Endothelial cell of umbilical vein (primary cell): ENCODE measurements around the gene CLINT1. TPM values are rescaled to one million over a fixed set of nuclear protein-coding genes. Genes with fewer than 3 reads are reported as not detected.

Experiments
- BruUV-seq: library from RNA; stranded (reverse); fragments of 400-500 nt; replicated peaks from 2 replicates; lab custom pipeline; 2021; lab: Mats Ljungman, UMichigan
- CTCF ChIA-PET: fragments of 300-600, 350-600 bp; sonication (Branson Sonifier 250); formaldehyde crosslinking; loops from one replicate; lab custom pipeline; 2021; ENCODE audit warnings: antibody characterized with exemption, inconsistent platforms; lab: Charles Lee
- POLR2A ChIA-PET: fragments of 300-600, 350-600 bp; sonication (Branson Sonifier 250); formaldehyde crosslinking; loops from one replicate; lab custom pipeline; 2021; ENCODE audit warnings: antibody characterized with exemption, inconsistent platforms; lab: Charles Lee
- DNase-seq: peaks from one replicate; pipeline ENCODE4 v3.0.0-alpha.2; 2011; ENCODE audit warnings: low read depth, low spot score
- FAIRE-seq: peaks from 2 replicates; lab custom pipeline; 2011; peaks lifted over from hg19 to GRCh38; lab: Jason Lieb, UNC
- H2AFZ ChIP-seq: 2 replicates; pipeline ENCODE4 v1.6.0; 2012; ENCODE audit warnings: low read depth, low read length, control low read depth, inconsistent platforms
- H3K27ac ChIP-seq: 2 replicates; pipeline ENCODE4 v1.5.1; 2011; ENCODE audit warnings: low read depth, mild to moderate bottlenecking, control low read depth, low read length, moderate library complexity; ENCODE audit not compliant: insufficient read depth
- H3K27me3 ChIP-seq, 2 experiments: 2 replicates each; pipeline versions ENCODE4 v1.6.0 to v1.6.1; 2011; ENCODE audit warnings: low read length in 2 of 2, mixed read lengths in 1 of 2; ENCODE audit not compliant: control insufficient read depth in 2 of 2, insufficient read depth in 2 of 2
- H3K36me3 ChIP-seq, 2 experiments: 2 replicates in 1 of 2; 3 replicates in 1 of 2; pipeline ENCODE4 v1.5.1; 2011; ENCODE audit warnings: low read length in 2 of 2, mild to moderate bottlenecking in 1 of 2, moderate library complexity in 1 of 2; ENCODE audit not compliant: control insufficient read depth in 2 of 2, insufficient read depth in 2 of 2; ENCODE audit errors: extremely low read depth in 1 of 2
- H3K4me1 ChIP-seq: 3 replicates; pipeline ENCODE4 v1.5.1; 2011; ENCODE audit warnings: mild to moderate bottlenecking, low read length; ENCODE audit not compliant: control insufficient read depth, insufficient read depth; ENCODE audit errors: extremely low read depth
- H3K4me2 ChIP-seq: 2 replicates; pipeline ENCODE4 v1.6.1; 2011; ENCODE audit warnings: low read length, control low read depth, mixed read lengths; ENCODE audit not compliant: insufficient read depth
- H3K4me3 ChIP-seq, 3 experiments: fragments of 200-600 bp in 1 of 3; sonication (generic), shearing (Covaris generic) in 1 of 3; replicated peaks in 1 of 3; 2 replicates each; pipeline ENCODE4 v1.5.1; 2011 to 2016; ENCODE audit warnings: control low read depth in 3 of 3, low read length in 3 of 3, mild to moderate bottlenecking in 2 of 3, inconsistent platforms in 1 of 3, low read depth in 1 of 3, moderate library complexity in 1 of 3; ENCODE audit not compliant: insufficient read depth in 1 of 3
- H3K79me2 ChIP-seq: 2 replicates; pipeline ENCODE4 v1.6.0; 2012; ENCODE audit warnings: low read length, inconsistent platforms; ENCODE audit not compliant: control insufficient read depth, insufficient read depth
- H3K9ac ChIP-seq: replicated peaks from 2 replicates; pipeline ENCODE3; 2011; ENCODE audit warnings: low read length, control low read depth; ENCODE audit not compliant: insufficient read depth; ENCODE audit errors: extremely low read depth
- H3K9me1 ChIP-seq: replicated peaks from 3 replicates; pipeline ENCODE4 v1.6.0; 2011; ENCODE audit warnings: mild to moderate bottlenecking, low read length; ENCODE audit not compliant: control insufficient read depth, insufficient read depth; ENCODE audit errors: extremely low read depth
- H3K9me3 ChIP-seq: replicated peaks from 2 replicates; pipeline ENCODE4 v1.5.1; 2012; ENCODE audit warnings: low read length, inconsistent platforms; ENCODE audit not compliant: control insufficient read depth, insufficient read depth
- H4K20me1 ChIP-seq: replicated peaks from 2 replicates; pipeline ENCODE3; 2011; ENCODE audit warnings: mild to moderate bottlenecking, low read length; ENCODE audit not compliant: control insufficient read depth, insufficient read depth; ENCODE audit errors: extremely low read depth
- CTCF ChIP-seq, 2 donors: IDR thresholded peaks; 1 replicate in 1 of 2; 2 replicates in 1 of 2; pipeline ENCODE4 v1.5.1; 2011; ENCODE audit warnings: low read length in 2 of 2, mild to moderate bottlenecking in 2 of 2, moderate library complexity in 2 of 2, control low read depth in 1 of 2, inconsistent platforms in 1 of 2, low read depth in 1 of 2; ENCODE audit not compliant: insufficient read depth in 1 of 2; ENCODE audit errors: extremely low read depth in 1 of 2
- EZH2 ChIP-seq: IDR thresholded peaks from 2 replicates; pipeline ENCODE4 v1.6.1; 2012; ENCODE audit warnings: borderline replicate concordance, low read depth, mild to moderate bottlenecking, moderate library complexity, low read length, inconsistent platforms; ENCODE audit not compliant: severe bottlenecking
- FOS ChIP-seq: IDR thresholded peaks from 2 replicates; pipeline ENCODE4 v1.6.1; 2011; ENCODE audit warnings: mild to moderate bottlenecking, low read length, moderate library complexity, borderline replicate concordance; ENCODE audit not compliant: insufficient read depth
- GATA2 ChIP-seq: IDR thresholded peaks from 2 replicates; pipeline ENCODE4 v1.7.0; 2011; ENCODE audit warnings: low read depth, mild to moderate bottlenecking, moderate library complexity, mixed read lengths, low read length; ENCODE audit not compliant: insufficient read length, insufficient read depth
- JUN ChIP-seq: IDR thresholded peaks from 2 replicates; pipeline ENCODE4 v1.6.1; 2011; ENCODE audit warnings: borderline replicate concordance, low read depth; ENCODE audit not compliant: insufficient read length, insufficient read depth
- MYC ChIP-seq: IDR thresholded peaks from one replicate; pipeline ENCODE4 v1.6.1; 2011; ENCODE audit warnings: mild to moderate bottlenecking, low read depth, low read length
- POLR2A ChIP-seq: IDR thresholded peaks from 2 replicates; pipeline ENCODE4 v1.6.1; 2012; ENCODE audit warnings: low read depth, mild to moderate bottlenecking, control low read depth, low read length
- POLR2AphosphoS5 ChIP-seq: IDR thresholded peaks from 2 replicates; pipeline ENCODE4 v1.6.1; 2012; ENCODE audit warnings: low read depth, mild to moderate bottlenecking, control low read depth, low read length, moderate library complexity; ENCODE audit not compliant: insufficient read depth
- dilution Hi-C: fragments of 300-500 bp; cut with MboI; formaldehyde crosslinking; loops from one replicate; pipeline ENCODE4 v1.15.0; 2019; ENCODE audit warnings: low sequenced_read_pairs; ENCODE audit not compliant: extremely low pct_ligation_motif_present
- intact Hi-C: fragments of 100-400 bp; cut with micrococcal nuclease; formaldehyde crosslinking; loops from one replicate; pipeline ENCODE4 v1.10.0; 2022
- polyA plus RNA-seq, 4 experiments: library from polyadenylated mRNA; depleted of rRNA in 3 of 4; stranded (reverse) in 3 of 4; unstranded in 1 of 4; fragments of >200 nt; gene quantifications; 2 replicates each; pipeline versions ENCODE4 v1.2.1 to v1.2.3, GENCODE V29; 2011 to 2012; ENCODE audit warnings: missing spikeins in 1 of 4
- total RNA-seq: library from RNA; stranded (reverse); gene quantifications from 2 replicates; pipeline ENCODE4 v1.2.3, GENCODE V29; 2021
- TF ChIP-seq, protein P1 (sequence below): IDR thresholded peaks from 2 replicates; pipeline ENCODE4 v1.6.1; 2011; ENCODE audit not compliant: insufficient read depth, insufficient read length

The CLINT1 gene
- total and polyA plus RNA-seq, 2 donors (not counting 3 experiments of a cell fraction or from before 2014, with no cell fraction given): 76.6 to 158 TPM

- Histone ChIP-seq H3K36me3 (no peaks in the 10 kb centered on the region), H3K9me3 (no peaks in the 10 kb centered on the region), H3K27me3 (peaks cover 0 to 3% of the 10 kb centered on the region in 2 experiments), H3K4me3 (no peak overlapping the region), H3K9ac (no peak overlapping the region), H3K79me2 (no peaks in the 10 kb centered on the region), H4K20me1 (no peaks in the 10 kb centered on the region), H3K9me1 (no peaks in the 10 kb centered on the region), H3K4me1 (no peaks in the 10 kb centered on the region), H3K27ac (no peak overlapping the region), H2AFZ (no peak overlapping the region), H3K4me2 (no peak overlapping the region)
- no peak for DNase-seq
- TF ChIP-seq CTCF (IDR thresholded peaks at IDR 0.05; ENCODE audit: extremely low read depth in 1 of 2, insufficient read depth in 1 of 2, low read depth in 1 of 2, low read length in 2 of 2) (no peak), FOS (no peak), MYC (no peak), EZH2 (no peak), POLR2A (no peak), GATA2 (no peak), POLR2AphosphoS5 (no peak), JUN (no peak)
- TF ChIP-seq, protein P1, sequence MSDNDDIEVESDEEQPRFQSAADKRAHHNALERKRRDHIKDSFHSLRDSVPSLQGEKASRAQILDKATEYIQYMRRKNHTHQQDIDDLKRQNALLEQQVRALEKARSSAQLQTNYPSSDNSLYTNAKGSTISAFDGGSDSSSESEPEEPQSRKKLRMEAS: no peak
- dilution Hi-C loops (no loop called here), intact Hi-C loops (no loop called here)
- CTCF ChIA-PET: no interaction called here
- BruUV-seq: no TSS peak
- POLR2A ChIA-PET: no interaction called here
- FAIRE-seq: no peak
These were observed 44.1 kb upstream of the CLINT1 start for GRCh38 chr5:157903117-157903450.
